GM12872 (cell line): Measurements from ENCODE around the gene ZNF555.

ENCODE experiments used
- TF ChIP-seq, protein P1 (sequence below): IDR thresholded peaks from 3 replicates; pipeline ENCODE4 v1.5.1; 2011; ENCODE audit warnings: low read depth, mild to moderate bottlenecking, low read length, moderate library complexity; ENCODE audit not compliant: insufficient read depth

Gene ZNF555

DNA sequence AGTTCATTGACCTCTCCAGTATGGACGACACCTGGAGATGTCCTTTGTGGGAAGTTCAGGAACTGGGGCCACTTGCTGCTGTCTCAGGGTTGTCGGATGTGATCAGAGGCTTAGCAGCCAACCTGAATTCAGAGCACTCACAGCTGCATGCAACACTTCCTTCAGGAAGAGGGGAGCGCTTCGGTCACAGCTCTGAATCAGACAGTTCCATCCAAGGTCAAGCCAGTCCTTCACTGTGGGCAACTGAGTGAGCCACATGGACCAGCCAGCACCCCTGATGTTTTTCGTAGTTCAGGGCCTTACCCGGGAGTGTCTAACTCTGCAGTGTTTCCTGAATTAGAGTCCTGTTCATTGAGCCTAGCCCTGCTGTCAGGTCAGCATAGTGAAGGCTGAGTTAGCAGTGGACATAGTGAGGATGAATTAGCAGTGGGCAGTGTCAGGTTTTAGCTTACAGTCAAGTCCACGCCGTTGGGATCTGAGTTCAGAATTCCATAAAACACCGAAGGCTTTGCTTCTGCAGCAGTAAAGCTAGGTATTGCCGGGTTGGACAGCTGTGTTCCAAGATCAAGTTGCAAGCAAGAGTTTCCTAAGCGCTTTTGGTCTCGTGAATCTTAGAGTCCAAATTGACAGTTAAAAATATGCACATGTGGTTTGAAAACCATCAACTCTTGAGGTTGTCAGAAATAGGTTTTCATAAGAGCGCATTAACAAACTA, 5.1 kb downstream of the ZNF555 start:
- TF ChIP-seq, protein P1, sequence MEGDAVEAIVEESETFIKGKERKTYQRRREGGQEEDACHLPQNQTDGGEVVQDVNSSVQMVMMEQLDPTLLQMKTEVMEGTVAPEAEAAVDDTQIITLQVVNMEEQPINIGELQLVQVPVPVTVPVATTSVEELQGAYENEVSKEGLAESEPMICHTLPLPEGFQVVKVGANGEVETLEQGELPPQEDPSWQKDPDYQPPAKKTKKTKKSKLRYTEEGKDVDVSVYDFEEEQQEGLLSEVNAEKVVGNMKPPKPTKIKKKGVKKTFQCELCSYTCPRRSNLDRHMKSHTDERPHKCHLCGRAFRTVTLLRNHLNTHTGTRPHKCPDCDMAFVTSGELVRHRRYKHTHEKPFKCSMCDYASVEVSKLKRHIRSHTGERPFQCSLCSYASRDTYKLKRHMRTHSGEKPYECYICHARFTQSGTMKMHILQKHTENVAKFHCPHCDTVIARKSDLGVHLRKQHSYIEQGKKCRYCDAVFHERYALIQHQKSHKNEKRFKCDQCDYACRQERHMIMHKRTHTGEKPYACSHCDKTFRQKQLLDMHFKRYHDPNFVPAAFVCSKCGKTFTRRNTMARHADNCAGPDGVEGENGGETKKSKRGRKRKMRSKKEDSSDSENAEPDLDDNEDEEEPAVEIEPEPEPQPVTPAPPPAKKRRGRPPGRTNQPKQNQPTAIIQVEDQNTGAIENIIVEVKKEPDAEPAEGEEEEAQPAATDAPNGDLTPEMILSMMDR = no peak

DNA sequence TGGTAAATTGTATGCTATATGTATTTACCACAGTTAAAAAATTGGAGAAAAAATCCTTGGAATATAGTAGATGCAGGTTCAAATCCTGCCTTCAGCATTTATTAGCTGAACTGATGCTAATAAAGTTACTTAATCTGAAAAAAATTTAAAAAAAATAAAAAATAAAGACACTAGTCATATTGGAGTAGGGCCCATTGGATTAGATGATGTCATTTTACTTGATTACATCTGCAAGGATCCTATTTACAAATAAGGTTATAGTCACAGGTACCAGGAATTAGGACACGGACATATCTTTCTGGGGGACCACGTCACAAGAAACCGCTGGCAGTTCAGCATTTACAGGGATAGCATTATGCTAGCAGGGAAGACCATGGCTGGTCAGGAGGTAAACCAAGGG, 6.2 kb downstream of the ZNF555 start:
- TF ChIP-seq, protein P1 = no peak

DNA sequence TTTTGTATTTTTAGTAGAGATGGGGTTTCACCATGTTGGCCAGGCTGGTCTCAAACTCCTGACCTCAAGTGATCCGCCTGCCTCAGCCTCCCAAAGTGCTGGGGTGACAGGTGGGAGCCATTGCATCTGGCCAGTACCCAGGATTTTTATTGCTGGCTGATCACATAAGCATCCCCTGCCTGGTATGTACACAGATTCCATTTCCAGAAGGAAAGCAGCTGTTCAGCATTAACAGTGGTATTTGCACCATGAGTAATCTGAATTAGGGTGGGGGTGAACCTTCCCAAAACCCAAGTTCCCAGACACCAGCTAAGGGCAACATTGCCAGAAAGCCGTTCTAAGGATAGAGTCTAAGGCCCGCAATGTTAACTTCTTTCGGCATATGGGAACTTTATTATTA, 7.3 kb downstream of the ZNF555 start:
- TF ChIP-seq, protein P1 = no peak

DNA sequence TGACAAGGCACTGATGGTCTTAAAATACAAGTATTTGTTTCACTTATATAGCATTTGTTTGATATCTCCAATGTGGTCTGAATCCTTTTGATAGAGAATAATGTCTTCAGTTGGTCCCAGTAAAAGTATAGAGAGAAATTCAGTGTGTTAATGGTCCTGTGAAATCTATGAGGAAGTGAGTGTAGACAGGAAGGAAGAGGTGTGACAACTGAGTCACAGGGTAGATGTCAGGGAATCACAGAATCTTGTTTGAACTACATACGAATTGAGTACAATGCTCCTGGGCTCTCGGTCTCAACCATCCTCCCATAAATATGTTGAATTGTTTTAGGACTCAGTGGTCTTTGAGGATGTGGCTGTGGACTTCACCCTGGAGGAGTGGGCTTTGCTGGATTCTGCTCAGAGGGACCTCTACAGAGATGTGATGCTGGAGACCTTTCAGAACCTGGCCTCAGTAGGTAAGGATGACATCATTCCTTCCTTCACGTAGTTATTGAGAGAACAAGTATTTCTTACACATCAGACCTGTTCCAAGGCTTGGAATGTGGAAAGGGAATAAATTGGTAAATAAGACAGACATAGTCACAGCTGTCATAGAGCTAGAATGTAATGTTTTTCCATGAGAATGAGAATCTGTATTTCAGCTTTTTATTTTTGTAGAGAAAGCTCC, 9.1 kb downstream of the ZNF555 start:
- TF ChIP-seq, protein P1 = no peak

DNA sequence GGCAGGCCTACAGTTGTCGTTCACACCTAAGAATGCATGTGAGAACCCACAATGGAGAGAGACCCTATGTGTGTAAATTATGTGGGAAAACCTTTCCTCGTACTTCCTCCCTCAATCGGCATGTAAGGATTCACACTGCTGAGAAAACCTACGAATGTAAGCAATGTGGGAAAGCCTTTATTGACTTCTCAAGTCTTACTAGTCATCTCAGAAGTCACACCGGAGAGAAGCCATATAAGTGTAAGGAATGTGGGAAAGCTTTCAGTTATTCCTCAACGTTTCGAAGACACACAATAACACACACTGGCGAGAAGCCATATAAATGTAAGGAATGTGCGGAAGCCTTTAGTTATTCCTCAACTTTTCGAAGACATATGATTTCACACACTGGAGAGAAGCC, 11.3 kb downstream of the ZNF555 start:
- TF ChIP-seq, protein P1 = no peak

DNA sequence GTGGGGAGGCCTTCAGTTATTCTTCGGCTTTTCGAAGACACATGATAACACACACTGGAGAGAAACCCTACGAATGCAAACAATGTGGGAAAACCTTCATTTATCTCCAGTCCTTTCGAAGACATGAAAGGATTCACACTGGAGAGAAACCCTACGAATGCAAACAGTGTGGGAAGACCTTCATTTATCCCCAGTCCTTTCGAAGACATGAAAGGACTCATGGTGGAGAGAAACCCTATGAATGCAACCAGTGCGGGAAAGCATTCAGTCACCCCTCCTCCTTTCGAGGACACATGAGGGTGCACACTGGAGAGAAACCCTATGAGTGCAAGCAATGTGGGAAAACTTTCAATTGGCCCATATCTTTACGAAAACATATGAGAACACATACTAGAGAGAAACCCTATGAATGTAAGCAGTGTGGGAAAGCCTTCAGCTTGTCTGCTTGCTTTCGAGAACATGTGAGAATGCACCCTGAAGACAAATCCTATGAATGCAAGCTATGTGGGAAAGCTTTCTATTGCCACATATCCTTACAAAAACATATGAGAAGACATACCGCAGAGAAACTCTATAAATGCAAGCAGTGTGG, 11.8 kb downstream of the ZNF555 start:
- TF ChIP-seq, protein P1 = no peak

DNA sequence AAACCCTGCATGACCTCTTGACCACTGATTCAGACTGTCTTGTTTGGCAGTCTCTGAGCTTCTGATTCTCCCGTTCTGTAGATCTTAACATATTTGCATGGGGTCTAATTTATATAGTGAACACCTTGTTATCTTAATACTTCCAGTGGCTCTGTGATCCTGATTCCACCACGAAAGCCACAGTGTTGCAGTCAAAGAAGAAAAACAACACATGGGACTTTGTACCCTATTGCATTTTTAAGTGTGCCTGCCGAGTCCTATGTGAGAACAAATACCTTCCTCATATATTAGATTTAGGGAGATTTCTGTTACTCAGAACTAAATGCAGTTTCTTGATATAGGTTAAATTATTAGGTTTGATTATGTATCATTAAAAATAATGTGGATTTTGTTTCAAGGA, 13.6 kb downstream of the ZNF555 start:
- TF ChIP-seq, protein P1 = no peak
